CD14-positive monocyte (primary cell): ENCODE data around the gene NGDN. TPM values are rescaled to one million over a fixed set of nuclear protein-coding genes. Genes with fewer than 3 reads are reported as not detected.

Experiments
- DNase-seq, 3 donors: peaks; one replicate each; pipeline ENCODE4 v3.0.0-alpha.2; 2011 to 2022
- H2AFZ ChIP-seq: 2 replicates; pipeline ENCODE4 v1.6.0; 2012; ENCODE audit warnings: mild to moderate bottlenecking, low read depth, low read length, inconsistent platforms; ENCODE audit not compliant: insufficient read depth, poor library complexity, severe bottlenecking
- H3K27ac ChIP-seq, 2 donors: 1 replicate in 1 of 2; 2 replicates in 1 of 2; pipeline ENCODE4 v1.5.1; 2012 to 2013; ENCODE audit warnings: low read length in 2 of 2, control low read depth in 1 of 2, inconsistent platforms in 1 of 2, low read depth in 1 of 2, mild to moderate bottlenecking in 1 of 2
- H3K27me3 ChIP-seq, 2 donors: one replicate each; pipeline versions ENCODE4 v1.6.0 to v1.6.1; 2011 to 2013; ENCODE audit warnings: low read length in 2 of 2; ENCODE audit not compliant: control insufficient read depth in 2 of 2, insufficient read depth in 2 of 2
- H3K36me3 ChIP-seq, 2 donors: replicated peaks in 1 of 2; 1 replicate in 1 of 2; 2 replicates in 1 of 2; pipeline versions ENCODE4 v1.5.1 to v1.6.1; 2012 to 2013; ENCODE audit warnings: low read length in 2 of 2, control low read depth in 1 of 2, inconsistent platforms in 1 of 2, mild to moderate bottlenecking in 1 of 2; ENCODE audit not compliant: insufficient read depth in 2 of 2, control insufficient read depth in 1 of 2
- H3K4me1 ChIP-seq, 2 donors: 1 replicate in 1 of 2; 2 replicates in 1 of 2; pipeline versions ENCODE4 v1.5.1 to v1.6.1; 2012 to 2013; ENCODE audit warnings: low read length in 2 of 2, control low read depth in 1 of 2, inconsistent platforms in 1 of 2, mild to moderate bottlenecking in 1 of 2, moderate library complexity in 1 of 2; ENCODE audit not compliant: insufficient read depth in 2 of 2, control insufficient read depth in 1 of 2
- H3K4me2 ChIP-seq: replicated peaks from 2 replicates; pipeline ENCODE3; 2012; ENCODE audit warnings: low read length, moderate library complexity, mild to moderate bottlenecking; ENCODE audit not compliant: poor library complexity, severe bottlenecking; ENCODE audit errors: extremely low read depth
- H3K4me3 ChIP-seq, 3 experiments: fragments of 200-600 bp in 1 of 3; sonication (generic) in 1 of 3; replicated peaks in 1 of 3; 1 replicate in 2 of 3; 2 replicates in 1 of 3; pipeline ENCODE4 v1.5.1; 2011 to 2013; ENCODE audit warnings: low read length in 3 of 3, mild to moderate bottlenecking in 3 of 3, control low read depth in 2 of 3, low read depth in 2 of 3, inconsistent platforms in 1 of 3, moderate library complexity in 1 of 3
- H3K79me2 ChIP-seq: 2 replicates; pipeline ENCODE4 v1.6.0; 2012; ENCODE audit warnings: mild to moderate bottlenecking, control low read depth, inconsistent platforms, low read length, moderate library complexity; ENCODE audit not compliant: insufficient read depth
- H3K9ac ChIP-seq: 2 replicates; pipeline ENCODE4 v1.6.0; 2017; ENCODE audit warnings: low read length, mild to moderate bottlenecking; ENCODE audit not compliant: insufficient read depth, poor library complexity, severe bottlenecking
- H3K9me3 ChIP-seq, 2 donors: replicated peaks in 1 of 2; 1 replicate in 1 of 2; 2 replicates in 1 of 2; pipeline versions ENCODE4 v1.5.1 to v1.6.1; 2012 to 2013; ENCODE audit warnings: low read length in 2 of 2, control low read depth in 1 of 2; ENCODE audit not compliant: control insufficient read depth in 1 of 2, insufficient read depth in 1 of 2
- H4K20me1 ChIP-seq: 2 replicates; pipeline ENCODE4 v1.6.0; 2012; ENCODE audit warnings: mild to moderate bottlenecking, low read length, control low read depth, moderate library complexity; ENCODE audit not compliant: insufficient read depth
- H3K27ac Mint-ChIP-seq, 7 donors: one replicate each; pipeline ENCODE4 v1.8.0; 2020; ENCODE audit warnings: mild to moderate bottlenecking in 7 of 7, mixed read lengths in 7 of 7, moderate library complexity in 6 of 7, inconsistent platforms in 2 of 7
- H3K27me3 Mint-ChIP-seq, 3 donors: one replicate each; pipeline ENCODE4 v1.8.0; 2021 to 2022; ENCODE audit warnings: low read depth in 3 of 3, mild to moderate bottlenecking in 3 of 3, mixed read lengths in 3 of 3, moderate library complexity in 3 of 3, inconsistent platforms in 1 of 3
- H3K36me3 Mint-ChIP-seq, 2 donors: one replicate each; pipeline ENCODE4 v1.8.0; 2020; ENCODE audit warnings: mixed read lengths in 2 of 2, inconsistent platforms in 1 of 2, mild to moderate bottlenecking in 1 of 2
- H3K4me1 Mint-ChIP-seq: one replicate; pipeline ENCODE4 v1.8.0; 2020; ENCODE audit warnings: mild to moderate bottlenecking, mixed read lengths
- H3K4me3 Mint-ChIP-seq, 2 donors: one replicate each; pipeline ENCODE4 v1.8.0; 2020; ENCODE audit warnings: mild to moderate bottlenecking in 2 of 2, mixed read lengths in 2 of 2, moderate library complexity in 1 of 2
- H3K9me3 Mint-ChIP-seq, 7 donors: one replicate each; pipeline ENCODE4 v1.8.0; 2020 to 2022; ENCODE audit warnings: mixed read lengths in 7 of 7, mild to moderate bottlenecking in 6 of 7, moderate library complexity in 6 of 7, inconsistent platforms in 2 of 7
- CTCF ChIP-seq: fragments of 200-600 bp; IDR thresholded peaks from one replicate; pipeline ENCODE4 v1.8.0; 2022; ENCODE audit warnings: antibody characterized with exemption, mild to moderate bottlenecking
- WGBS: methylation state at CpG from one replicate; pipeline ENCODE4 v1.1.5; 2013; ENCODE audit warnings: missing lambda C conversion rate; ENCODE audit not compliant: insufficient coverage; 5-methylcytosine and 5-hydroxymethylcytosine counted together
- intact Hi-C, 2 donors: fragments of 100-400 bp; cut with micrococcal nuclease; formaldehyde crosslinking; loops; one replicate each; pipeline versions ENCODE4 v1.15.0 to v1.15.1; 2023
- polyA plus RNA-seq, 3 donors: library from polyadenylated mRNA; depleted of rRNA in 1 of 3; unstranded in 2 of 3; stranded (reverse) in 1 of 3; fragments of 300-500 nt in 2 of 3; fragments of >200 nt in 1 of 3; fragmentation: Illumina TruSeq in 2 of 3; gene quantifications; 1 replicate in 2 of 3; 2 replicates in 1 of 3; pipeline ENCODE4 v1.2.3, GENCODE V29; 2012 to 2021

The NGDN gene
- polyA plus RNA-seq, 3 donors, result 22.7 to 44.5 (median 26.8) TPM

GRCh38 chr14:23470947-23471346 lies 1.4 kb downstream of the NGDN start:
- H3K36me3 ChIP-seq, result peaks cover 40 to 54% of the 10 kb centered on the region in 2 donors
- H3K9me3 Mint-ChIP-seq, result peaks cover 0 to 3% (median 0%) of the 10 kb centered on the region in 7 donors

GRCh38 chr14:23478109-23478759 lies 8.7 kb downstream of the NGDN start:
- Histone ChIP-seq H3K27ac (no peak overlapping the region), H3K4me1 (no peaks in the 10 kb centered on the region), H3K27me3 (no peaks in the 10 kb centered on the region), H2AFZ (no peak overlapping the region), H3K4me2 (no peak overlapping the region), H3K9me3 (no peaks in the 10 kb centered on the region), H3K36me3 (peaks cover 58 to 80% of the 10 kb centered on the region in 2 donors), H3K4me3 (no peak overlapping the region), H3K9ac (no peak overlapping the region), H3K79me2 (no peaks in the 10 kb centered on the region), H4K20me1 (peaks cover 5% of the 10 kb centered on the region)
- no CpG with 5 or more reads among the region's 5 CpGs for WGBS
- Mint-ChIP-seq H3K9me3 (no peaks in the 10 kb centered on the region), H3K27me3 (no peaks in the 10 kb centered on the region), H3K27ac (no peak overlapping the region), H3K36me3 (peaks cover 62 to 74% of the 10 kb centered on the region in 2 donors), H3K4me3 (no peak overlapping the region), H3K4me1 (no peaks in the 10 kb centered on the region)
- intact Hi-C loops, result loop anchor here (1.0 to 5.0 kb wide), 2 partner anchors 84 kb away; no protein-coding TSS in a partner anchor
- TF ChIP-seq CTCF, result peak; percentile 80
- DNase-seq, result peak; percentile 49 to 63 (median 57)

More at GRCh38 chr14:23470947-23471346, 1.4 kb downstream of the NGDN start:
- Histone ChIP-seq H4K20me1 (no peaks in the 10 kb centered on the region), H3K9ac (no peak overlapping the region), H3K4me2 (no peak overlapping the region), H3K9me3 (no peaks in the 10 kb centered on the region), H3K4me3 (no peak overlapping the region), H3K27me3 (no peaks in the 10 kb centered on the region), H3K79me2 (peaks cover 16% of the 10 kb centered on the region), H3K27ac (no peak overlapping the region), H2AFZ (no peak overlapping the region), H3K4me1 (peaks cover 7 to 13% of the 10 kb centered on the region in 2 donors)
- H3K4me1 Mint-ChIP-seq, result peaks cover 3% of the 10 kb centered on the region
- H3K27me3 Mint-ChIP-seq, result peaks cover 0 to 1% (median 1%) of the 10 kb centered on the region in 3 donors
- intact Hi-C loops, result no loop called here
- no peak for DNase-seq
- no peak overlapping the region for H3K27ac Mint-ChIP-seq
- no peak for TF ChIP-seq CTCF
- no peak overlapping the region for H3K4me3 Mint-ChIP-seq
- WGBS, result no CpG with 5 or more reads among the region's 1 CpG
- peaks cover 46 to 53% of the 10 kb centered on the region in 2 donors for H3K36me3 Mint-ChIP-seq
